ENCODE data around the gene FGFBP2.

Gene FGFBP2

GRCh38 chr4:15968551-15969300 is 5.8 kb upstream of the FGFBP2 start:
- DNase-seq (ENCODE audit: low spot score), result no peak

DNA sequence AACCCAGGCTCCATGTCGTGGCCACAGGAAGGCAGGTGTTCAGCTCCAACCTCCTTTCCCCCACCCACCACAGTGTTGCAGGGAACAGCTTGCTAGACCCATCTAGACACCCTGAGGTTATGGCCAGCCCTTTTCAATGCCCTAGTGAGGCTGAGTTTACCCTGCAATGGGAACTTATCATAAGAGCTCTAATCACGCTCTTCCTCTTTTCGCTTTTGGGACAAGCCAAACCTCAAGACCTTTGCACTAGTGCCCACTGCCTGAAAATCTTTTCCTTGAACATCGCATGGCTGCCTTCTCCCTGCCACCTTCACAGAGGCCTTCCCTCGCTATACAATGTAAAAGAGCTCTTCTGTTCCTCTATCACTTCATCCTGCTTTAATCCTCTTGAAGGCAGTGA is 2.4 kb upstream of the FGFBP2 start:
- DNase-seq (ENCODE audit: low spot score), result no peak

DNA sequence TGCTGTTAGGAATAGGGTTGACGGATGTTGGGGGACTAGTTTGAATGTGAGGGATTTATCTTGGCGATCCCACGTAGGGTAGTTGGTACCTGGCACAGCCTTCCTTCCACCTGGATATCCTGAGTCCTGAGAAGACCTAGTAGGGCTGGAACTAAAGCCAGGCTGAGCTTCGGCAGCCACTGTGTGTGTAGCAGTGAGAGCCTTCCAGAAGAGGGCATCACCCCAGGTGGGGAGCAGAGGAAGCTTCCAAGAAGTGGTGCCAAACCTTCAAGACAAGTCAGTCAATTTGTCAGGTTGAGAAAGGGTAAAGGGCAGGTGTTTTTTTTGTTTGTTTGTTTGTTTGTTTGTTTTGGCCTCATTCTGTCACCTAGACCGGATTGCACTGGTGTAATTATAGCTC is 1.2 kb upstream of the FGFBP2 start:
- DNase-seq (ENCODE audit: low spot score), result no peak

- DNase-seq (ENCODE audit: low spot score), result no peak
Observed at GRCh38 chr4:15963576-15963975, 601 bp upstream of the FGFBP2 start.

DNA sequence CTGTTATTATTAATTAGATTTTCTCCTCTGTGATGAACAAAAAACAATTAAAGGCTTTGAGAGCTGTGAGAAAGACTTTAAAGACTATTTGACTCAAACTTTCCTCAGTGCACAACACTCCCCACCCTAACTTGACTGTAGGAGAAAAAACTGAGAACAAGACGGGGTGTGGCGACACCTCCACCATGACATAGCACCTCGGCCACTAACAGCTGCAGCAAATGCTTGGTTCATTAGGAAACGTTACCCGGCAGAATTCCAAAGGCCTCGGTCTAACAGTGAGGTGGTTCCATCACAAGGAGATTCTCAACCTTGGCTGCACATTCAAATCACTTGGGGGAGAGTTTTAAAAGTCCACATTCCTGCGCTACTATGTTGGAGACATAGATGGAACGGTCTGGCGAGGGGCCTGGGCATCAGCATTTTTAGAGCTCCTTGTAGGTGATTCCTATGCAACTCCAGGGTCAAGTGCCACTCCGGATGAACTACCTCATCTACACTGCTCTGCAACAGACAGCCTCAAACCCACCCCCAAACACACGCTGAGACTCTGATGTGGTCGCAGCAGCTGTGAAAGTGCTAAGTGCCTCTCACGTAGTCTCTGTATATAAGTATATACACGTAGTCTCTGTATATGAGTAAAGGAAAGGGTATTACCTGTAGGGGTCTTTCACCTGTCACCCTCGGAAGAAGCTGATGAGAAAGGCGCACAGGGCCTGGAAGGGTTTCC is 1.0 kb downstream of the FGFBP2 start:
- DNase-seq (ENCODE audit: low spot score), result no peak

GRCh38 chr4:15958562-15958961 is 4.4 kb downstream of the FGFBP2 start:
- no peak for DNase-seq (ENCODE audit: low spot score)

DNA sequence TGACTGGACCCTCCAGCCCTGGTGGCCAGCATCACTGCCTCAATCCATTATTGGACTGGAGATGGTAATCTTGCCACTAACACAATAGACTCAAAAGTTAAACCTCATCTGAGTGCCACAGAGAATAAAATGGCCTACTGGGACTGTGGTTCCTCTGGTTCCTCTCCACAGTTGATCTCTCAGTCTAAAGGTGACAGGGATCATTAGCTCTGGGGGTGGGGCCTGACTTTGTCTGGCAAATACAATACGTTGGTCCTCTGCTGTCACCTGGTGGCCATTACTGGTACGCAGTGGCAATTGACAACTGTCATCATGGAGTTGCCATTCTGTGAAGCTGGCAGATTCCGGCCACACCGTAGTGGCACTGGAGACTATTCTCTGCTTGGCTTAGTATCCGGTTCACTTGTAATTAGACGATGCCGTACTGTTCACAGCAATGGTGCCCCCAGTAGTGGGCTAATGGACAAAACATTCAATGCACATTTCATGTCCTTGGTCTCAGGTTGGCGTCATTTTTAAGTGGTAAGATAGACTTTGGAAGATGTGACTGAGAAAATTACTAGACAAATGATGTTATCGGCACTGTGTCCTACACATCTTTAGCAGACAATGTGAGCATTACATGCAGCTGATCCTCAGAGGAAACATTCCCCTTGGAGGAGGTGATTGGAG is 6.7 kb downstream of the FGFBP2 start:
- DNase-seq (ENCODE audit: low spot score), result peak; percentile 73

GRCh38 chr4:15955670-15956069 is 7.3 kb downstream of the FGFBP2 start:
- DNase-seq (ENCODE audit: low spot score), result no peak

DNA sequence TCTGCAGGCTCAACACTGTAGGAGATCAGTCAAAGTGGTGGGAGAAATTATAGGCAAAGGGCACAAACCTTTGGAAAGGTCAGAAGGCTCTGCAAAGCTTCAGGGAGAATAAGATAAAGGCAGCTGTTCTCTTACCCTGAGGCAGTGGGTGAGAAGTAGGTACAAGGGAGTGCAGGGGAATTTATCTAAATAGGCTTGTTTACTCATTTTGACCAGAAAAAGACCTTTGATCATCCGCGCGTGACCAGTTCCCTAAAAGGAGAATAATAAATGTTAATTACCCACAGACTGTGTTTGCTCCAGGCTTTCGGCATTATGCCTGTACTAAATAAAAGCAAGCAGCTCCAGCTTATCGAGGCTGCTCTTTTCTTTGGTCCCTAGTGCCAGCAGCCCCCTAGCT is 9.3 kb downstream of the FGFBP2 start:
- no peak for DNase-seq (ENCODE audit: low spot score)

- DNase-seq (ENCODE audit: low spot score), result no peak
Observed at GRCh38 chr4:15951781-15952180, 11.2 kb downstream of the FGFBP2 start.

DNA sequence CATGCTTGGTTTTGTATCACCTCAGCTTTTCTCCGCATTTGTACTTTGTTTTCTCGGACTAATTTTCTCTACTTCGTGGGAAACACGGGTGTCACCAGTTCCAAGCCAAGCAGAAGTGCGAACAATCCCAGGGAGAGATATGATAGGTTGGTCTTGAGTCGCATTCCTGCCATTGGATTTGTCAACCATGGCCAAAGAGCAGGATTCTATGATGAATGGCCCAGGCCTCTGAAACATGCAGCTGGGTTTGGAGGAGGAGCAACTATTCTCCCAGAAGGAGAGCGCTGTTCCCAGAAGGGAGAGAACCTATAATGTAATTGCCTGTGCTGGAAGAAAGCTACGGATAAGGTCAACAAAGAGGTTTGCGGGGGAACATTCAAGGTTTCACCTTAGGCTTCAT is 14.1 kb downstream of the FGFBP2 start:
- DNase-seq (ENCODE audit: low spot score), result no peak

DNA sequence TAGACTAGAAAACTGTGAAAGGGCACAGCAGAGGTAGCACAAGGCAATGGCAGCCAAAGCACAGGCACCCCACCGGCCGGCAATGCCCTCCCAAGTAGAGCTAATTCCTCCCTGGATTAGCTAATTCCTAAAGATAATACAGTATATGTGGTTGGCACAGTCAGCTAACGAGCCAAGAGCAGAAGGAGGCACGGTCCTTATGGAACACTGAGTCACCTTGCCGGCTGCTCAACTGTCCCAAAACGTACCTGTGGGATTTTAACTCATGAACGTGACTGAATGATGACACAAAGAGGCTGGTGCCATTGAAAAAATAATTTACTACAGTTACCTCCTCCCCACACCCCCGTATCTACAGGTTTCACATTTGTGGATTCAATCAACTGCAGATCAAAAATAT is 15.3 kb downstream of the FGFBP2 start:
- no peak for DNase-seq (ENCODE audit: low spot score)

- DNase-seq (ENCODE audit: low spot score), result no peak
Observed at GRCh38 chr4:15945516-15945915, 17.5 kb downstream of the FGFBP2 start.

GRCh38 chr4:15944895-15945294 is 18.1 kb downstream of the FGFBP2 start:
- DNase-seq (ENCODE audit: low spot score), result no peak

GRCh38 chr4:15942283-15942682 is 20.7 kb downstream of the FGFBP2 start:
- DNase-seq (ENCODE audit: low spot score), result no peak

GRCh38 chr4:15938640-15939039 is 24.3 kb downstream of the FGFBP2 start, which contains the start of gene FGFBP1:
TSS of gene FGFBP1 (minus strand) at chr4:15938740. CDS start at chr4:15936632, 2,108 bp downstream.
- DNase-seq (ENCODE audit: low spot score), result no peak

- DNase-seq (ENCODE audit: low spot score), result no peak
Observed at GRCh38 chr4:15938182-15938581, 24.8 kb downstream of the FGFBP2 start.

GRCh38 chr4:15936495-15936894 is 26.5 kb downstream of the FGFBP2 start:
- DNase-seq (ENCODE audit: low spot score), result no peak

- DNase-seq (ENCODE audit: low spot score), result no peak
Observed at GRCh38 chr4:15935504-15936402, 27.2 kb downstream of the FGFBP2 start.

DNA sequence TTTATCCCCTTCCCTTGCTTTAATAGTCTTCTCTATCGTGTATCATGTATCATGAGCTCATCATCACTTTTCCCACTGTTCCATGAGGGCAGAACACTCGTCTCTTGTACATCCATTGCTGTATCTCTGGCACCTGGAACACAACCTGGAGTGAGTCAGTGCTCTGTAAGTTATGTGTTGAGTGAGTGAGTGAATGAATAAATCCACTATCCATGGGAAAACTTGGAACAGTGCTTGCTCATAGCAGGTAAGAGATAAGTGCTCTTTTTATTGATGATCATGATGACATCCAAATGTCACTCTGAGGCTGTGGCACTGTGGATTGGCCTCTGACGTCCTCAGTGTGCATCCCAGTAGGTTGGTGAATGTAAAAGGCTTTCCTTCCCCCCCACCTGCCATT is 28.7 kb downstream of the FGFBP2 start:
- DNase-seq (ENCODE audit: low spot score), result no peak

- DNase-seq (ENCODE audit: low spot score), result no peak
Observed at GRCh38 chr4:15931451-15932210, 31.3 kb downstream of the FGFBP2 start.
